ENCODE data around the gene GJB4. TPM values are rescaled to one million over a fixed set of nuclear protein-coding genes. Genes with fewer than 3 reads are reported as not detected.
A peak's percentile ranks its signal among the peaks of the same experiment; 100 is the strongest.
"Not testable (repeated sequence)": the region's sequence is repeated elsewhere in the genome, so short reads cannot be mapped to it uniquely, and the experiment has no call there.

Gene GJB4
- total RNA-seq (2014; rRNA removed; shearing (Covaris generic)), result not detected in 2 replicates

GRCh38 chr1:34759503-34760357 lies at the start of gene GJB4:
GJB4 (plus strand) TSS chr1:34759740; CDS start chr1:34761255, 1,515 bp downstream.
- peak; percentile 26 for DNase-seq (ENCODE audit: low read depth)

- DNase-seq (ENCODE audit: low read depth), result no peak
These were observed 48.7 kb upstream of the GJB4 start for GRCh38 chr1:34710812-34711211.

- DNase-seq (ENCODE audit: low read depth), result no peak
These were observed 48.1 kb upstream of the GJB4 start for GRCh38 chr1:34711485-34711884.

GRCh38 chr1:34712007-34712688 lies 47.4 kb upstream of the GJB4 start:
- DNase-seq (ENCODE audit: low read depth), result no peak

GRCh38 chr1:34713443-34713842 lies 46.1 kb upstream of the GJB4 start:
- no peak for DNase-seq (ENCODE audit: low read depth)

GRCh38 chr1:34714386-34714785 lies 45.2 kb upstream of the GJB4 start:
- DNase-seq (ENCODE audit: low read depth), result no peak

- DNase-seq (ENCODE audit: low read depth), result no peak
These were observed 44.4 kb upstream of the GJB4 start for GRCh38 chr1:34715139-34715538.

- no peak for DNase-seq (ENCODE audit: low read depth)
These were observed 38.3 kb upstream of the GJB4 start for GRCh38 chr1:34721241-34721640.

GRCh38 chr1:34721646-34722355 lies 37.7 kb upstream of the GJB4 start:
- DNase-seq (ENCODE audit: low read depth), result no peak

GRCh38 chr1:34726861-34727260 lies 32.7 kb upstream of the GJB4 start:
- DNase-seq (ENCODE audit: low read depth), result no peak

- no peak for DNase-seq (ENCODE audit: low read depth)
These were observed 29.1 kb upstream of the GJB4 start for GRCh38 chr1:34730485-34730884.

- DNase-seq (ENCODE audit: low read depth), result not testable (repeated sequence)
These were observed 26.7 kb upstream of the GJB4 start for GRCh38 chr1:34732831-34733230.

- DNase-seq (ENCODE audit: low read depth), result no peak
These were observed 22.8 kb upstream of the GJB4 start for GRCh38 chr1:34736692-34737091.

GRCh38 chr1:34737236-34737635 lies 22.3 kb upstream of the GJB4 start:
- DNase-seq (ENCODE audit: low read depth), result not testable (repeated sequence)

- no peak for DNase-seq (ENCODE audit: low read depth)
These were observed 19.9 kb upstream of the GJB4 start for GRCh38 chr1:34739613-34740012.

GRCh38 chr1:34740161-34740868 lies 19.2 kb upstream of the GJB4 start:
- DNase-seq (ENCODE audit: low read depth), result peak; percentile 53

- DNase-seq (ENCODE audit: low read depth), result peak; percentile 65
These were observed 16.8 kb upstream of the GJB4 start for GRCh38 chr1:34742667-34743270.

GRCh38 chr1:34743775-34744174 lies 15.8 kb upstream of the GJB4 start:
- no peak for DNase-seq (ENCODE audit: low read depth)

GRCh38 chr1:34744851-34745250 lies 14.7 kb upstream of the GJB4 start:
- DNase-seq (ENCODE audit: low read depth), result no peak

- no peak for DNase-seq (ENCODE audit: low read depth)
These were observed 13.9 kb upstream of the GJB4 start for GRCh38 chr1:34745666-34746065.

- DNase-seq (ENCODE audit: low read depth), result no peak
These were observed 13.4 kb upstream of the GJB4 start for GRCh38 chr1:34746101-34746500.

Measured in M059J (cell line).